ENCODE measurements around the gene OR8B12.

GRCh38 chr11:124551987-124552386, 8.5 kb upstream of the OR8B12 start:
- TF ChIP-seq CTCF (IDR thresholded peaks at IDR 0.05): no peak
- TF ChIP-seq ZFX (IDR thresholded peaks at IDR 0.05; ENCODE audit: borderline replicate concordance): no peak

Data from 22Rv1 (cell line).